Osteoblast (primary cell): ENCODE data around the gene SH3RF3. TPM values are rescaled to one million over a fixed set of nuclear protein-coding genes. Genes with fewer than 3 reads are reported as not detected.

ENCODE experiments used
- DNase-seq: peaks from one replicate; pipeline ENCODE4 v3.0.0; 2011; ENCODE audit warnings: low spot score, mixed read lengths; ENCODE audit not compliant: insufficient read length; ENCODE audit errors: missing footprints
- H2AFZ ChIP-seq: 2 replicates; pipeline ENCODE4 v1.6.0; 2011; ENCODE audit warnings: mild to moderate bottlenecking, low read length
- H3K27ac ChIP-seq: 2 replicates; pipeline ENCODE4 v1.5.1; 2011; ENCODE audit warnings: mild to moderate bottlenecking, low read depth, low read length, moderate library complexity
- H3K27me3 ChIP-seq: 2 replicates; pipeline ENCODE4 v1.6.0; 2012; ENCODE audit warnings: mild to moderate bottlenecking, control low read depth, inconsistent platforms, low read length, moderate library complexity; ENCODE audit not compliant: insufficient read depth
- H3K36me3 ChIP-seq: 2 replicates; pipeline ENCODE4 v1.5.1; 2011; ENCODE audit warnings: mild to moderate bottlenecking, low read length, control low read depth, moderate library complexity; ENCODE audit not compliant: insufficient read depth
- H3K4me1 ChIP-seq: 2 replicates; pipeline ENCODE4 v1.5.1; 2011; ENCODE audit warnings: mild to moderate bottlenecking, low read length, control low read depth, moderate library complexity; ENCODE audit not compliant: insufficient read depth
- H3K4me2 ChIP-seq: 2 replicates; pipeline ENCODE4 v1.6.0; 2011; ENCODE audit warnings: mild to moderate bottlenecking, low read length; ENCODE audit not compliant: insufficient read depth
- H3K4me3 ChIP-seq: fragments of 200-600 bp; sonication (generic); 3 replicates; pipeline ENCODE4 v1.5.1; 2012; ENCODE audit warnings: mild to moderate bottlenecking, low read length, inconsistent platforms; ENCODE audit not compliant: insufficient read depth
- H3K79me2 ChIP-seq: 2 replicates; pipeline ENCODE4 v1.6.0; 2012; ENCODE audit warnings: mild to moderate bottlenecking, low read length, control low read depth, inconsistent platforms; ENCODE audit not compliant: insufficient read depth
- H3K9me3 ChIP-seq: 2 replicates; pipeline ENCODE4 v1.5.1; 2011; ENCODE audit warnings: low read depth, low read length, control low read depth
- H4K20me1 ChIP-seq: 2 replicates; pipeline ENCODE4 v1.6.0; 2012; ENCODE audit warnings: mild to moderate bottlenecking, low read length, control low read depth; ENCODE audit not compliant: insufficient read depth
- CTCF ChIP-seq: IDR thresholded peaks from 2 replicates; pipeline ENCODE4 v1.5.1; 2011; ENCODE audit warnings: mild to moderate bottlenecking, low read depth, low read length, moderate library complexity; ENCODE audit errors: extremely low read depth
- total RNA-seq: library from RNA; depleted of rRNA; stranded (reverse); fragments of >200 nt; gene quantifications from 2 replicates; pipeline ENCODE4 v1.2.3, GENCODE V29; 2012

The SH3RF3 gene
- total RNA-seq, 1 donor, result 14.8 TPM

DNA sequence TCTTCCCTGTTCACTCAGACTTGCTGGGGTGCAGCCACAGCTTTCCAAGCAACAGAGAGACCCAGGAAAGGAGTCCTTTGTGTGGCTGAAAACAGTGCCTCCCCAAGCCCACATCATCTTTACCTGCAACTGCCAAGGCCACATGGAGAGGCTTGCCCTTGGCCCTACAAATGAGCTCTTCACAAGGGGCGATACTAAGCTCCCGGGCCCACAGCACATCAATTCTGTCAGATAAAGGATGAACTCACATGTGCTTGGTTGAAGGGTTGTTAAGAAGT, 42.3 kb upstream of the SH3RF3 start:
- H3K36me3 ChIP-seq, result no peaks in the 10 kb centered on the region
- H3K4me2 ChIP-seq, result no peak overlapping the region
- H3K4me3 ChIP-seq, result no peak overlapping the region
- DNase-seq, result no peak
- no peak overlapping the region for H3K27ac ChIP-seq
- H2AFZ ChIP-seq, result no peak overlapping the region
- H3K27me3 ChIP-seq, result peaks cover 19% of the 10 kb centered on the region
- no peaks in the 10 kb centered on the region for H3K4me1 ChIP-seq
- no peaks in the 10 kb centered on the region for H3K9me3 ChIP-seq
- H4K20me1 ChIP-seq, result no peaks in the 10 kb centered on the region
- no peak for TF ChIP-seq CTCF
- H3K79me2 ChIP-seq, result no peaks in the 10 kb centered on the region

- Histone ChIP-seq H3K79me2 (no peaks in the 10 kb centered on the region), H3K27ac (no peak overlapping the region), H3K4me3 (no peak overlapping the region), H3K4me1 (no peaks in the 10 kb centered on the region), H3K9me3 (no peaks in the 10 kb centered on the region), H3K27me3 (peaks cover 14% of the 10 kb centered on the region), H3K4me2 (no peak overlapping the region), H3K36me3 (no peaks in the 10 kb centered on the region), H4K20me1 (no peaks in the 10 kb centered on the region), H2AFZ (no peak overlapping the region)
- DNase-seq, result no peak
- no peak for TF ChIP-seq CTCF
These were observed 41.8 kb upstream of the SH3RF3 start for GRCh38 chr2:109087055-109087663.

- Histone ChIP-seq H2AFZ (peak overlapping the region; percentile 35), H3K4me1 (no peaks in the 10 kb centered on the region), H3K27me3 (peaks cover 5% of the 10 kb centered on the region), H3K4me3 (no peak overlapping the region), H3K79me2 (no peaks in the 10 kb centered on the region), H3K4me2 (no peak overlapping the region), H3K9me3 (no peaks in the 10 kb centered on the region), H3K27ac (no peak overlapping the region), H4K20me1 (no peaks in the 10 kb centered on the region), H3K36me3 (no peaks in the 10 kb centered on the region)
- no peak for DNase-seq
- no peak for TF ChIP-seq CTCF
These were observed 39.3 kb upstream of the SH3RF3 start for GRCh38 chr2:109089602-109090300.

DNA sequence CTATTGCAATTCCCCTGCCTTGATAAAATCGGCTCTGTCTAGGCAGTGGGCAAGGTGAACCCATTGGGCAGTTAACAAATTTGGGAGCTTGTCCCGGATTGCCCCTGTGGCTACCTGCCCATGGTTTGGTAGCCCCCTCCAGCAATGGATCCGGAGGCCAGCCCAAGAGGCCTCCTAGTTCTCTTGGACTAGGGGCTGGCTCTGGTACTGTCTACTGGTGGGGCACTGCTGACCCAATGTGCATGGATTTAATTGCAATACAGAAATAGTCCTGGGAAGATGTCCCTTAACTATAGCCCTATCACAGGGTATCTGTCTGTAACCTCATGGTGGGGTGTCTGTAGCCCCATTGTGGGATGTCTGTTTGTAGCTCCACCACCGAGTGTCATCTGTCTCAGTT, 37.5 kb upstream of the SH3RF3 start:
- Histone ChIP-seq H3K79me2 (no peaks in the 10 kb centered on the region), H4K20me1 (no peaks in the 10 kb centered on the region), H3K4me2 (no peak overlapping the region), H3K36me3 (no peaks in the 10 kb centered on the region), H3K27ac (no peak overlapping the region), H2AFZ (no peak overlapping the region), H3K9me3 (no peaks in the 10 kb centered on the region), H3K27me3 (peaks cover 3% of the 10 kb centered on the region), H3K4me3 (no peak overlapping the region), H3K4me1 (no peaks in the 10 kb centered on the region)
- TF ChIP-seq CTCF, result no peak
- no peak for DNase-seq
